A673 (cell line): ENCODE results near the gene ITPKB.

Experiments
- CTCF ChIP-seq: fragments of 300-800, 200-600 bp; sonication (generic); conservative IDR thresholded peaks from 2 replicates; pipeline ENCODE4 v1.5.1; 2017; ENCODE audit warnings: low read depth, mild to moderate bottlenecking, antibody characterized with exemption, low read length, moderate library complexity, mixed read lengths
- EZH2 ChIP-seq: fragments of 200-600 bp; sonication (generic); IDR thresholded peaks from 2 replicates; pipeline ENCODE4 v1.6.1; 2017; ENCODE audit warnings: borderline replicate concordance, low read depth, mild to moderate bottlenecking, mixed read lengths, antibody characterized with exemption, low read length; ENCODE audit not compliant: poor library complexity, severe bottlenecking

- TF ChIP-seq CTCF (no peak), EZH2 (no peak)
Observed at GRCh38 chr1:226754097-226754496, 15.0 kb upstream of the ITPKB start.
